SIG-M5 (cell line): ENCODE data around the gene ATXN7L1.

Experiments
- DNase-seq: peaks from one replicate; lab custom pipeline; 2025; lab: John Stamatoyannopoulos, UW

Gene ATXN7L1

GRCh38 chr7:105778956-105779355 is 97.4 kb downstream of the ATXN7L1 start:
- DNase-seq, result no peak

GRCh38 chr7:105776986-105777910 is 99.2 kb downstream of the ATXN7L1 start:
- no peak for DNase-seq

GRCh38 chr7:105776068-105776790 is 100.2 kb downstream of the ATXN7L1 start:
- no peak for DNase-seq

- DNase-seq, result no peak
Measured at GRCh38 chr7:105775580-105775979, 100.8 kb downstream of the ATXN7L1 start.

- DNase-seq, result no peak
Measured at GRCh38 chr7:105773030-105773460, 103.4 kb downstream of the ATXN7L1 start.

- no peak for DNase-seq
Measured at GRCh38 chr7:105769901-105770628, 106.3 kb downstream of the ATXN7L1 start.

- no peak for DNase-seq
Measured at GRCh38 chr7:105768898-105769507, 107.4 kb downstream of the ATXN7L1 start.

GRCh38 chr7:105768117-105768516 is 108.3 kb downstream of the ATXN7L1 start:
- DNase-seq, result no peak

GRCh38 chr7:105766421-105767073 is 109.9 kb downstream of the ATXN7L1 start:
- DNase-seq, result no peak

- DNase-seq, result no peak
Measured at GRCh38 chr7:105765846-105766245, 110.6 kb downstream of the ATXN7L1 start.

GRCh38 chr7:105764506-105764905 is 111.9 kb downstream of the ATXN7L1 start:
- no peak for DNase-seq

GRCh38 chr7:105760551-105761447 is 115.6 kb downstream of the ATXN7L1 start:
- DNase-seq, result no peak

- DNase-seq, result no peak
Measured at GRCh38 chr7:105759670-105760550, 116.5 kb downstream of the ATXN7L1 start.

GRCh38 chr7:105756367-105756766 is 120.0 kb downstream of the ATXN7L1 start:
- no peak for DNase-seq

GRCh38 chr7:105752671-105753275 is 123.6 kb downstream of the ATXN7L1 start:
- no peak for DNase-seq

- no peak for DNase-seq
Measured at GRCh38 chr7:105751054-105751453, 125.3 kb downstream of the ATXN7L1 start.

GRCh38 chr7:105748701-105749100 is 127.7 kb downstream of the ATXN7L1 start:
- DNase-seq, result no peak

GRCh38 chr7:105745681-105746330 is 130.6 kb downstream of the ATXN7L1 start:
- DNase-seq, result no peak
